ENCODE data around the gene FZD7. TPM values are rescaled to one million over a fixed set of nuclear protein-coding genes. Genes with fewer than 3 reads are reported as not detected.

The FZD7 gene
- total and polyA plus RNA-seq, 10 donors, result 0.87 to 4.4 (median 1.9) TPM

DNA sequence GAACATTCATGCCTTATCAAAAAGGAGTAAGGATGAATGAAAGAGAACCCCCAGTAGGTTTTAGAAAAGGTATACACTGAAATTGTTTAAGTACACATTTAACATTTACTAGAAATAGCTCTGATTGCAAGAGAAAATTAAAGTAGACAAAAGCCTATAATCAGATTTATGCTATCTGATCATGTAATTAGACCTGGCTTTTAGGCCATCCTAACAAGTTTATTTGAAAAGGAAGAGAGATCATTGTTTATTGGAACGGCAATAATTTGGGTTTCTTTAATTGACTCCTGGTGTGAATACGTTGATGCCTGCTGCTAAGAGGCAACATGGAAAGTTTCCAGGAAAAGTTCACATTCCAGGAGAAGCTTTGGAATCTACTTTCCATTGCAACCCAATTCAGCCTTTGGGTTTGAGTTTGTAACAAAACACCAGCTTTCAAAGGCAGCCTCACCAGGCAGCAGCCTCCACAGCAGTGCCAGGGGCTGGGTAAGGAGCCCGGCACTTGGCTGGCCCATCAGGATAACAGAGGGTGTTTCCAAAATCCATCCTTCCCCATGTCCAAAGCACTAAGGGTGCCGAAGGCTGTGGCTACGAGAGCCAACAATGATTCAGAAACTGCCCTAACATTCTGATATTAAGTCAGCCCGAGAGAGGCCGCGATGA is 18.0 kb downstream of the FZD7 start:
- H3K4me3 ChIP-seq, result no peak overlapping the region
- intact Hi-C loops (cut with DNase I; ENCODE audit: low total_unique reads), result no loop called here
- H3K36me3 ChIP-seq, result no peaks in the 10 kb centered on the region
- H3K9me3 ChIP-seq, result no peaks in the 10 kb centered on the region
- 81 to 90% (median 87%) methylated on average over 8 of the region's 8 CpGs for WGBS, 5 donors
- DNase-seq, result no peak
- H3K27ac ChIP-seq, result no peak overlapping the region
- H3K4me1 ChIP-seq, result no peaks in the 10 kb centered on the region
- H3K27me3 ChIP-seq (replicated peaks in 1 of 7), result peaks cover 0 to 22% (median 3%) of the 10 kb centered on the region in 7 donors
- TF ChIP-seq CTCF (IDR thresholded peaks at IDR 0.05 in 8 of 11, conservative IDR thresholded peaks at IDR 0.05 in 3 of 11), result no peak
- TF ChIP-seq POLR2A (IDR thresholded peaks at IDR 0.05), result no peak
- TF ChIP-seq POLR2AphosphoS5 (IDR thresholded peaks at IDR 0.05), result no peak

- no peaks in the 10 kb centered on the region for H3K36me3 ChIP-seq
- 74 to 87% (median 82%) methylated on average over 1 of the region's 1 CpG for WGBS, 5 donors
- peaks cover 0 to 25% (median 3%) of the 10 kb centered on the region in 7 donors for H3K27me3 ChIP-seq (replicated peaks in 1 of 7)
- no peaks in the 10 kb centered on the region for H3K9me3 ChIP-seq
- DNase-seq, result no peak
- no peaks in the 10 kb centered on the region for H3K4me1 ChIP-seq
- H3K4me3 ChIP-seq, result no peak overlapping the region
- TF ChIP-seq POLR2A (IDR thresholded peaks at IDR 0.05), result no peak
- no peak for TF ChIP-seq CTCF (IDR thresholded peaks at IDR 0.05 in 8 of 11, conservative IDR thresholded peaks at IDR 0.05 in 3 of 11)
- no peak for TF ChIP-seq POLR2AphosphoS5 (IDR thresholded peaks at IDR 0.05)
- intact Hi-C loops (cut with DNase I; ENCODE audit: low total_unique reads), result no loop called here
- H3K27ac ChIP-seq, result no peak overlapping the region
Observed at GRCh38 chr2:202052235-202052634, 18.6 kb downstream of the FZD7 start.

GRCh38 chr2:202054679-202055078 is 21.0 kb downstream of the FZD7 start:
- TF ChIP-seq CTCF (IDR thresholded peaks at IDR 0.05 in 8 of 11, conservative IDR thresholded peaks at IDR 0.05 in 3 of 11) (no peak), POLR2AphosphoS5 (IDR thresholded peaks at IDR 0.05) (no peak), POLR2A (IDR thresholded peaks at IDR 0.05) (no peak)
- peaks cover 0 to 31% (median 3%) of the 10 kb centered on the region in 7 donors for H3K27me3 ChIP-seq (replicated peaks in 1 of 7)
- 60 to 75% (median 70%) methylated on average over 3 of the region's 3 CpGs for WGBS, 5 donors
- no peaks in the 10 kb centered on the region for H3K36me3 ChIP-seq
- H3K27ac ChIP-seq, result no peak overlapping the region
- no peaks in the 10 kb centered on the region for H3K9me3 ChIP-seq
- intact Hi-C loops (cut with DNase I; ENCODE audit: low total_unique reads), result no loop called here
- DNase-seq, result no peak
- no peak overlapping the region for H3K4me3 ChIP-seq
- no peaks in the 10 kb centered on the region for H3K4me1 ChIP-seq

DNA sequence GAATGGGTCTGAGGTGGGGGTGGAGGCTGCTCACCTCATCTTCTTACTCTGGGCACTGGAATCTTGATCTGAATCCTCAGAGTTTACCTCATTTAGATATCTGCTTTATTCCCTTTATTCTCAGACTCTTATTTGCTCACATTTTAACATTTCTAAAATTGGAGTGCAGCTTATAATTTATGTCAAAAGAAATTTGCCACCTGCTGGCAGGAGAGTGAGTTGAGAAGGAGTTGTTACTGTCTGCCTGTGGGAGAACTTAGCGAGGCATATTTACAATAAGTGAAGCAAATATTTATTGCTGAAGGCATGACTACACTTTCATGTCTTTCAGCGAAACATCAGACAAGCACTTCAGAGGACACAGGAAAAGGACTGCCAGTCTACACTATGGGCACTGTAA is 23.0 kb downstream of the FZD7 start:
- Histone ChIP-seq H3K27me3 (replicated peaks in 1 of 7) (peaks cover 0 to 31% (median 3%) of the 10 kb centered on the region in 7 donors), H3K27ac (no peak overlapping the region), H3K4me1 (no peaks in the 10 kb centered on the region), H3K36me3 (no peaks in the 10 kb centered on the region), H3K4me3 (no peak overlapping the region), H3K9me3 (no peaks in the 10 kb centered on the region)
- TF ChIP-seq POLR2AphosphoS5 (IDR thresholded peaks at IDR 0.05) (no peak), CTCF (IDR thresholded peaks at IDR 0.05 in 8 of 11, conservative IDR thresholded peaks at IDR 0.05 in 3 of 11) (peak in 1 of 11 experiments; percentile 23), POLR2A (IDR thresholded peaks at IDR 0.05) (no peak)
- intact Hi-C loops (cut with DNase I; ENCODE audit: low total_unique reads), result no loop called here
- 40 to 52% (median 43%) methylated on average over 2 of the region's 2 CpGs for WGBS, 5 donors
- no peak for DNase-seq
